Mesothelial cell of epicardium (in vitro differentiated cells): Measurements from ENCODE around the gene SLC1A3. TPM values are rescaled to one million over a fixed set of nuclear protein-coding genes. Genes with fewer than 3 reads are reported as not detected.

Experiments
- DNase-seq, 2 experiments: peaks; one replicate each; pipeline ENCODE4 v3.0.0; 2021; ENCODE audit warnings: low spot score in 2 of 2; ENCODE audit not compliant: unreplicated experiment in 2 of 2
- H3K27ac Mint-ChIP-seq: 2 replicates; pipeline ENCODE4 v1.8.0; 2021; ENCODE audit warnings: mixed read lengths
- H3K27me3 Mint-ChIP-seq: 2 replicates; pipeline ENCODE4 v1.8.0; 2021; ENCODE audit warnings: low read depth, mixed read lengths
- H3K36me3 Mint-ChIP-seq: 2 replicates; pipeline ENCODE4 v1.8.0; 2021; ENCODE audit warnings: mixed read lengths
- H3K4me1 Mint-ChIP-seq: 2 replicates; pipeline ENCODE4 v1.8.0; 2021; ENCODE audit warnings: mixed read lengths
- H3K4me3 Mint-ChIP-seq: 2 replicates; pipeline ENCODE4 v1.8.0; 2021; ENCODE audit warnings: mild to moderate bottlenecking, moderate library complexity, mixed read lengths
- H3K9me3 Mint-ChIP-seq: 2 replicates; pipeline ENCODE4 v1.8.0; 2021; ENCODE audit warnings: mixed read lengths
- total RNA-seq: library from RNA; stranded (reverse); gene quantifications from 3 replicates; pipeline ENCODE4 v1.2.1, GENCODE V29; 2021
- TF ChIP-seq, protein P1 (sequence below): fragments of 200-600 bp; sonication (generic); IDR thresholded peaks from one replicate; pipeline ENCODE4 v1.5.0; 2021; ENCODE audit warnings: antibody characterized with exemption; ENCODE audit not compliant: unreplicated experiment

The SLC1A3 gene
- total RNA-seq, 1 donor from 2014 or later, result 56.3 TPM

DNA sequence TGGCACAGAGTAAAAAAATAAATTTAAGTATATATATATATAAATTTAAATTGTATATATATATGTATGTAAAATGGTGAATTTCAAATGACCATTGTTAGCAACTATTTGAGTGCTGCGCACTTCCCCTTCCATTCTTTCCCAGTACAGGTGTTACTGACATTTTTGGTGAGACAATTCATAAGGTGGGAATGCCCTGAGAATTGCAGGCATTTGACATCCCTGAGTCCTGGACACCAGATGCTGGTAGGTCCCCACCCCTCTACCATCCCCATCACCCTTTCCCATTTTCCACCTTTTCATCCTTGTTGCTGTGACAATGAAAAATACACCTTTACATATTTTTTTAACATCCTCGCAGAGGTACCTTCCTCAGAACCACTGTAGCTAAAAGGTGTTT, 91.6 kb downstream of the SLC1A3 start:
- TF ChIP-seq, protein P1, sequence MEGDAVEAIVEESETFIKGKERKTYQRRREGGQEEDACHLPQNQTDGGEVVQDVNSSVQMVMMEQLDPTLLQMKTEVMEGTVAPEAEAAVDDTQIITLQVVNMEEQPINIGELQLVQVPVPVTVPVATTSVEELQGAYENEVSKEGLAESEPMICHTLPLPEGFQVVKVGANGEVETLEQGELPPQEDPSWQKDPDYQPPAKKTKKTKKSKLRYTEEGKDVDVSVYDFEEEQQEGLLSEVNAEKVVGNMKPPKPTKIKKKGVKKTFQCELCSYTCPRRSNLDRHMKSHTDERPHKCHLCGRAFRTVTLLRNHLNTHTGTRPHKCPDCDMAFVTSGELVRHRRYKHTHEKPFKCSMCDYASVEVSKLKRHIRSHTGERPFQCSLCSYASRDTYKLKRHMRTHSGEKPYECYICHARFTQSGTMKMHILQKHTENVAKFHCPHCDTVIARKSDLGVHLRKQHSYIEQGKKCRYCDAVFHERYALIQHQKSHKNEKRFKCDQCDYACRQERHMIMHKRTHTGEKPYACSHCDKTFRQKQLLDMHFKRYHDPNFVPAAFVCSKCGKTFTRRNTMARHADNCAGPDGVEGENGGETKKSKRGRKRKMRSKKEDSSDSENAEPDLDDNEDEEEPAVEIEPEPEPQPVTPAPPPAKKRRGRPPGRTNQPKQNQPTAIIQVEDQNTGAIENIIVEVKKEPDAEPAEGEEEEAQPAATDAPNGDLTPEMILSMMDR, result no peak
- Mint-ChIP-seq H3K27ac (no peak overlapping the region), H3K4me1 (peaks cover 30% of the 10 kb centered on the region), H3K9me3 (peaks cover 6% of the 10 kb centered on the region), H3K27me3 (no peaks in the 10 kb centered on the region), H3K4me3 (no peak overlapping the region), H3K36me3 (no peaks in the 10 kb centered on the region)
- no peak for DNase-seq

DNA sequence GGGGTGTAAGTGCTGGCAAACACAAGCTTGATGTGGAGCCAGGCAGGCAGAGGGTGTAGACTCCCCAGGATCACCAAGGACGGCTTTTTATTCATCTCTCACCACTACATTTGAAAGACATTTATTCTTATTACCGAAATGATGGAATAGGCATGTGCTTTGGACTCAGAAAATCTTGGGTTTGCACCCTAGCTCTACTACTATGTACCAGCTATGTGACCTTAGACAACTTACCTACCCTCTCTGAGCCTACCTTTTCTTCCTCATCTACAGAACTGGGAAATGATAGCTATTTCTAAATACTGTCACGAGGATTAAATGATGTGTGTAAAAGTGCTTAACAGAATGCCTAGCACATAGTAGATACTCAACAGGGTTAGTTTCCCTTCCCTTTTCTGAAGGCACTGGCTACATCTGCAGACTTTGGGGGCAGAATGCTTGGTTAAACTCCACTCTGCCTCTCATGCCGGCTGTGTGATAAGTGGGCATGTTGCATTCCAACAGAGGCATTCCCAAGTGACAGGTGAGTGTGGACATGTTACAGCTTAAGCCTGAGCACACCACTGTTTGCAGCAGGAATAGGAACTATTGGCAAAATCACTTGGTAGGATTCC, 94.8 kb downstream of the SLC1A3 start:
- H3K4me3 Mint-ChIP-seq, result no peak overlapping the region

DNA sequence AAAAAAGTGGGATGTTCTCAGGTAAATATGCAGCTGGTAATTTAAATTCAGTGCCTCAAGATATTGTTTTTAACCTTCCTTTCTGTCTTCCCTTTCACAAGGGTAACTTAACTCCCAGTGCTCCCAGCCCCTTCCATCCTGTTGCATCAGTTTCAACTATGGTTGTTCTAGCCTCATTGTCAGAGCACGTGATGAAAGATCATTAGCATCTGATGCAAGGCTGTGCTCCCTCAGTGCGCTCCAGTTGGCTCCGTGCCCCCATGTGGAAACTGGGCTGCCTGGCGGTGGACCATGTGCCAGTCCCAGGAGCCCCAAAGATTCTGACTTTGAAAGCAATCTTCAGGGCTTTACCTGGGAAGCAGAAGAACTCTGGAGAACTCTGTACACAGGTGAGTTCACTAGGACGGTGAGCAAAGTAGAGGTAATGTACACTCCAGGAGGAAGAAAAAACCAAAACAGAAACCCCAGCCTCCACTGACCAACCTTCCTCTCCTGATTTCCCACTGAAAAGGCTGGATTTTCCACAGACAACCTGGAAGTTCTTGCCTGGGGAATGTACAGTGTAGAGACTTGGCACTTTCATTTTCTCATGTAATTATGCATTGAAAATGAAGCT, 96.9 kb downstream of the SLC1A3 start:
- no peak overlapping the region for H3K27ac Mint-ChIP-seq
- peaks cover 34% of the 10 kb centered on the region for H3K4me1 Mint-ChIP-seq
- no peaks in the 10 kb centered on the region for H3K27me3 Mint-ChIP-seq
- TF ChIP-seq, protein P1, result no peak
- H3K4me3 Mint-ChIP-seq, result no peak overlapping the region
- no peaks in the 10 kb centered on the region for H3K36me3 Mint-ChIP-seq
- peaks cover 8% of the 10 kb centered on the region for H3K9me3 Mint-ChIP-seq
- no peak for DNase-seq

More for the DNA sequence above, 94.8 kb downstream of the SLC1A3 start:
- no peak for DNase-seq
- peaks cover 6% of the 10 kb centered on the region for H3K9me3 Mint-ChIP-seq
- H3K27me3 Mint-ChIP-seq, result no peaks in the 10 kb centered on the region
- H3K36me3 Mint-ChIP-seq, result no peaks in the 10 kb centered on the region
- no peak overlapping the region for H3K27ac Mint-ChIP-seq
- H3K4me1 Mint-ChIP-seq, result peaks cover 34% of the 10 kb centered on the region
- TF ChIP-seq, protein P1, result no peak

DNA sequence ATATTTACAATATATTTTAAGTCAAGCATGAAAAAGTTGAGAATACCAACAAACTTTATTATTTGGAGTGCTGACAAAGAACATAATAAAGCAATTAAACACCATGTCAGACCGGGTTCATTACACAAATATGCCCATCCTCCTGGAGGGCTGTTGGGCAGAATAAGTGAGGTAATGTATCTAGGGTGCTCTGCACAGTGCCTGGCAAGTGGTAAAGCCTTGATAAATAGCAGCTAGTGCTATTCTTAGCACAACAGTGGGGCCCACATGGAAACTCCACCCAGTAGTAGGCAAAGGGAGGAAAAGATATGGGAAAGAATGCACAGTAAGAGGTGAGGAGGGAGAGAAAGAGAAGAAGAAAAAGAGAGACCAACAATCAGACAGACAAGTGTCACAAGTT, 97.7 kb downstream of the SLC1A3 start:
- H3K27me3 Mint-ChIP-seq, result no peaks in the 10 kb centered on the region
- TF ChIP-seq, protein P1, result no peak
- no peak overlapping the region for H3K27ac Mint-ChIP-seq
- peaks cover 26% of the 10 kb centered on the region for H3K4me1 Mint-ChIP-seq
- DNase-seq, result no peak
- H3K36me3 Mint-ChIP-seq, result no peaks in the 10 kb centered on the region
- H3K4me3 Mint-ChIP-seq, result no peak overlapping the region
- peaks cover 12% of the 10 kb centered on the region for H3K9me3 Mint-ChIP-seq

DNA sequence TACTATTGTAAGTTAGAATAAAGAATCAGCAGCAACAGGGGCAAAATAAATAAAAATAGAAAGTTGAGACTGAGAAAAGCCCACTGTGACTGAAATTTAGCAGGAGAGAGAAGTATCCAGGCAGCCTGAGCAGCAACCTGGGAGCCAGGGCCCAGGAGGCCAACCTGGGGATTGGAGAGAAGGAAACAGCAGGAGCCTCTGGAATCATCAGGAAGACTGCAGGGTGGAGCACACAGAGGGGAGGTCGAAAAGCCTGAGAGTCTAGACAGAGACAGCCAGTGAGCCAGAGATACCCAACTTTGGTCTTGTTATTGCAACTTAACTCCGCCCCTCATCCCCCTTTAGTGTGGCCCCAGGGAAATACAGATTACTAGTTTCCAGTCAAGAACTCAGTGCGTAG, 98.6 kb downstream of the SLC1A3 start:
- H3K27me3 Mint-ChIP-seq, result no peaks in the 10 kb centered on the region
- H3K9me3 Mint-ChIP-seq, result peaks cover 13% of the 10 kb centered on the region
- H3K4me1 Mint-ChIP-seq, result peaks cover 19% of the 10 kb centered on the region
- TF ChIP-seq, protein P1, result no peak
- H3K27ac Mint-ChIP-seq, result no peak overlapping the region
- no peaks in the 10 kb centered on the region for H3K36me3 Mint-ChIP-seq
- DNase-seq, result no peak
- H3K4me3 Mint-ChIP-seq, result no peak overlapping the region
